ENCODE results near the gene MS4A15.

DNA sequence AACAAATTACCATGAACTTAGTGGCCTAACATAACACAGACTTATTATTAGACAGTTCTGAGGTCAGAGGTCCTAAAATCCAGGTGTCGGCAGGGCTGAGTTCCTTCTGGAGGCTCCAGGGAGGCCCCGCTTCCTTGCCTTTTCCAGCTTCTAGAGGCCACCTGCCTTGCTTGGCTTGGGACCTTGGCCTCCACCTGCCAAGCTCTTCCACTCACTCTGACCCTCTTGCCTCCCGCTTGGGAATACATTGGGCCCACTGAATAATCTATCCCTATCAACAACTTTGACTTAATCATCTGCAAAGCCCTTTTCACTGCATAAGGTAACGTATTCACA lies 25.3 kb downstream of the MS4A15 start:
- no peak for TF ChIP-seq ZNF8 (CRISPR knock-in tag; IDR thresholded peaks at IDR 0.05)
- no peak for TF ChIP-seq TOX (CRISPR knock-in tag; IDR thresholded peaks at IDR 0.05; ENCODE audit: borderline replicate concordance)
- TF ChIP-seq, protein P1, sequence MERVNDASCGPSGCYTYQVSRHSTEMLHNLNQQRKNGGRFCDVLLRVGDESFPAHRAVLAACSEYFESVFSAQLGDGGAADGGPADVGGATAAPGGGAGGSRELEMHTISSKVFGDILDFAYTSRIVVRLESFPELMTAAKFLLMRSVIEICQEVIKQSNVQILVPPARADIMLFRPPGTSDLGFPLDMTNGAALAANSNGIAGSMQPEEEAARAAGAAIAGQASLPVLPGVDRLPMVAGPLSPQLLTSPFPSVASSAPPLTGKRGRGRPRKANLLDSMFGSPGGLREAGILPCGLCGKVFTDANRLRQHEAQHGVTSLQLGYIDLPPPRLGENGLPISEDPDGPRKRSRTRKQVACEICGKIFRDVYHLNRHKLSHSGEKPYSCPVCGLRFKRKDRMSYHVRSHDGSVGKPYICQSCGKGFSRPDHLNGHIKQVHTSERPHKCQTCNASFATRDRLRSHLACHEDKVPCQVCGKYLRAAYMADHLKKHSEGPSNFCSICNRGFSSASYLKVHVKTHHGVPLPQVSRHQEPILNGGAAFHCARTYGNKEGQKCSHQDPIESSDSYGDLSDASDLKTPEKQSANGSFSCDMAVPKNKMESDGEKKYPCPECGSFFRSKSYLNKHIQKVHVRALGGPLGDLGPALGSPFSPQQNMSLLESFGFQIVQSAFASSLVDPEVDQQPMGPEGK (CRISPR knock-in tag; IDR thresholded peaks at IDR 0.05; ENCODE audit: borderline replicate concordance): no peak
- TF ChIP-seq, protein P2, sequence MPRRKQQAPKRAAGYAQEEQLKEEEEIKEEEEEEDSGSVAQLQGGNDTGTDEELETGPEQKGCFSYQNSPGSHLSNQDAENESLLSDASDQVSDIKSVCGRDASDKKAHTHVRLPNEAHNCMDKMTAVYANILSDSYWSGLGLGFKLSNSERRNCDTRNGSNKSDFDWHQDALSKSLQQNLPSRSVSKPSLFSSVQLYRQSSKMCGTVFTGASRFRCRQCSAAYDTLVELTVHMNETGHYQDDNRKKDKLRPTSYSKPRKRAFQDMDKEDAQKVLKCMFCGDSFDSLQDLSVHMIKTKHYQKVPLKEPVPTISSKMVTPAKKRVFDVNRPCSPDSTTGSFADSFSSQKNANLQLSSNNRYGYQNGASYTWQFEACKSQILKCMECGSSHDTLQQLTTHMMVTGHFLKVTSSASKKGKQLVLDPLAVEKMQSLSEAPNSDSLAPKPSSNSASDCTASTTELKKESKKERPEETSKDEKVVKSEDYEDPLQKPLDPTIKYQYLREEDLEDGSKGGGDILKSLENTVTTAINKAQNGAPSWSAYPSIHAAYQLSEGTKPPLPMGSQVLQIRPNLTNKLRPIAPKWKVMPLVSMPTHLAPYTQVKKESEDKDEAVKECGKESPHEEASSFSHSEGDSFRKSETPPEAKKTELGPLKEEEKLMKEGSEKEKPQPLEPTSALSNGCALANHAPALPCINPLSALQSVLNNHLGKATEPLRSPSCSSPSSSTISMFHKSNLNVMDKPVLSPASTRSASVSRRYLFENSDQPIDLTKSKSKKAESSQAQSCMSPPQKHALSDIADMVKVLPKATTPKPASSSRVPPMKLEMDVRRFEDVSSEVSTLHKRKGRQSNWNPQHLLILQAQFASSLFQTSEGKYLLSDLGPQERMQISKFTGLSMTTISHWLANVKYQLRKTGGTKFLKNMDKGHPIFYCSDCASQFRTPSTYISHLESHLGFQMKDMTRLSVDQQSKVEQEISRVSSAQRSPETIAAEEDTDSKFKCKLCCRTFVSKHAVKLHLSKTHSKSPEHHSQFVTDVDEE (CRISPR knock-in tag; IDR thresholded peaks at IDR 0.05): no peak
- no peak for TF ChIP-seq RARB (CRISPR knock-in tag; IDR thresholded peaks at IDR 0.05)
- TF ChIP-seq ARNTL (CRISPR knock-in tag; IDR thresholded peaks at IDR 0.05; ENCODE audit: borderline replicate concordance, low read depth): no peak
- no peak for TF ChIP-seq ZFP3 (CRISPR knock-in tag; IDR thresholded peaks at IDR 0.05)
- TF ChIP-seq, protein P3, sequence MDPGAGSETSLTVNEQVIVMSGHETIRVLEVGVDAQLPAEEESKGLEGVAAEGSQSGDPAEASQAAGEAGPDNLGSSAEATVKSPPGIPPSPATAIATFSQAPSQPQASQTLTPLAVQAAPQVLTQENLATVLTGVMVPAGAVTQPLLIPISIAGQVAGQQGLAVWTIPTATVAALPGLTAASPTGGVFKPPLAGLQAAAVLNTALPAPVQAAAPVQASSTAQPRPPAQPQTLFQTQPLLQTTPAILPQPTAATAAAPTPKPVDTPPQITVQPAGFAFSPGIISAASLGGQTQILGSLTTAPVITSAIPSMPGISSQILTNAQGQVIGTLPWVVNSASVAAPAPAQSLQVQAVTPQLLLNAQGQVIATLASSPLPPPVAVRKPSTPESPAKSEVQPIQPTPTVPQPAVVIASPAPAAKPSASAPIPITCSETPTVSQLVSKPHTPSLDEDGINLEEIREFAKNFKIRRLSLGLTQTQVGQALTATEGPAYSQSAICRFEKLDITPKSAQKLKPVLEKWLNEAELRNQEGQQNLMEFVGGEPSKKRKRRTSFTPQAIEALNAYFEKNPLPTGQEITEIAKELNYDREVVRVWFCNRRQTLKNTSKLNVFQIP (CRISPR knock-in tag; IDR thresholded peaks at IDR 0.05; ENCODE audit: borderline replicate concordance, low read depth): no peak
- TF ChIP-seq GLIS3 (CRISPR knock-in tag; IDR thresholded peaks at IDR 0.05): no peak
- no peak for TF ChIP-seq ZNF565 (CRISPR knock-in tag; conservative IDR thresholded peaks at IDR 0.05; ENCODE audit: low read depth)
- TF ChIP-seq ZC3H10 (CRISPR knock-in tag; IDR thresholded peaks at IDR 0.05): no peak
- TF ChIP-seq ZFP30 (CRISPR knock-in tag; IDR thresholded peaks at IDR 0.05): no peak
- no peak for TF ChIP-seq OSR1 (CRISPR knock-in tag; IDR thresholded peaks at IDR 0.05)
- TF ChIP-seq, protein P4, sequence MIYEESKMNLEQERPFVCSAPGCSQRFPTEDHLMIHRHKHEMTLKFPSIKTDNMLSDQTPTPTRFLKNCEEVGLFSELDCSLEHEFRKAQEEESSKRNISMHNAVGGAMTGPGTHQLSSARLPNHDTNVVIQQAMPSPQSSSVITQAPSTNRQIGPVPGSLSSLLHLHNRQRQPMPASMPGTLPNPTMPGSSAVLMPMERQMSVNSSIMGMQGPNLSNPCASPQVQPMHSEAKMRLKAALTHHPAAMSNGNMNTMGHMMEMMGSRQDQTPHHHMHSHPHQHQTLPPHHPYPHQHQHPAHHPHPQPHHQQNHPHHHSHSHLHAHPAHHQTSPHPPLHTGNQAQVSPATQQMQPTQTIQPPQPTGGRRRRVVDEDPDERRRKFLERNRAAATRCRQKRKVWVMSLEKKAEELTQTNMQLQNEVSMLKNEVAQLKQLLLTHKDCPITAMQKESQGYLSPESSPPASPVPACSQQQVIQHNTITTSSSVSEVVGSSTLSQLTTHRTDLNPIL (CRISPR knock-in tag; IDR thresholded peaks at IDR 0.05; ENCODE audit: low read depth): no peak
